GM12801 (cell line): ENCODE measurements around the gene ADAMTS16.

Experiments used
- TF ChIP-seq, protein P1 (sequence below): IDR thresholded peaks from one replicate; pipeline ENCODE4 v1.5.1; 2011; ENCODE audit warnings: control low read depth; ENCODE audit not compliant: insufficient read length; ENCODE audit errors: extremely low read depth

ADAMTS16 gene

DNA sequence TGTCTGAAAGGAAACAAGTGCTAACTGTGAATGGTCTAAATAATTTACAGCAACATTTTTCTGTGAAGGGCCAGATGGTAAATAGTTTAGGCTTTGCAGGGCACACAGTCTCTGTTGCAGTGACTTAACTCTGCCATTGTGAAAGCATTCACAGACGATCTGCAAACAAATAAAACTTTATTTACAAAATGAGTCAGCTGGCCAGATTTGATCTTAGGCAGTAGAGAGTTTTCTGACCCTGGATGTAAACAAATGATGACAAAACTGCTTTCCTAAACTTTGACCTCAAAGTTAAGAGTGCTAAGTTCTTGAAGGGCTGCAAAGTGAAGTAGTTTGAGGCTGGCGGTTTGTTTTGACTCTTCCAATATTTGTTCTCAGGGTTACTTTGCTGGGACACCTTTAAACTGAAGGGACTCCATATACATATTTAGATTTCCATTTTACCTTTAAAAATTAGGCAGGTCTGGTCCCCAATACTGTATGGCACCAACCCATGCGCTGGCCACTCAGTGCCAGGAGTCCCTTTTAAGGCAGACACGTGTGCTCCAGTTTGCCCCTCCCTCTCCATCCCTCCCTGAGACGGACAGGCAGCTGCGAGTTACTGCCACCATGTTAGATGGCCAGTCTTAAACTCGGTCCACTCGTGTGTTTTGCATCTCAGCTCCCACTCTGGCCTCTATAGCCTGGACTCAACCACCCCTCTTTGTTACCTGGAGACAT lies 4.0 kb upstream of the ADAMTS16 start:
- TF ChIP-seq, protein P1, sequence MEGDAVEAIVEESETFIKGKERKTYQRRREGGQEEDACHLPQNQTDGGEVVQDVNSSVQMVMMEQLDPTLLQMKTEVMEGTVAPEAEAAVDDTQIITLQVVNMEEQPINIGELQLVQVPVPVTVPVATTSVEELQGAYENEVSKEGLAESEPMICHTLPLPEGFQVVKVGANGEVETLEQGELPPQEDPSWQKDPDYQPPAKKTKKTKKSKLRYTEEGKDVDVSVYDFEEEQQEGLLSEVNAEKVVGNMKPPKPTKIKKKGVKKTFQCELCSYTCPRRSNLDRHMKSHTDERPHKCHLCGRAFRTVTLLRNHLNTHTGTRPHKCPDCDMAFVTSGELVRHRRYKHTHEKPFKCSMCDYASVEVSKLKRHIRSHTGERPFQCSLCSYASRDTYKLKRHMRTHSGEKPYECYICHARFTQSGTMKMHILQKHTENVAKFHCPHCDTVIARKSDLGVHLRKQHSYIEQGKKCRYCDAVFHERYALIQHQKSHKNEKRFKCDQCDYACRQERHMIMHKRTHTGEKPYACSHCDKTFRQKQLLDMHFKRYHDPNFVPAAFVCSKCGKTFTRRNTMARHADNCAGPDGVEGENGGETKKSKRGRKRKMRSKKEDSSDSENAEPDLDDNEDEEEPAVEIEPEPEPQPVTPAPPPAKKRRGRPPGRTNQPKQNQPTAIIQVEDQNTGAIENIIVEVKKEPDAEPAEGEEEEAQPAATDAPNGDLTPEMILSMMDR: no peak

DNA sequence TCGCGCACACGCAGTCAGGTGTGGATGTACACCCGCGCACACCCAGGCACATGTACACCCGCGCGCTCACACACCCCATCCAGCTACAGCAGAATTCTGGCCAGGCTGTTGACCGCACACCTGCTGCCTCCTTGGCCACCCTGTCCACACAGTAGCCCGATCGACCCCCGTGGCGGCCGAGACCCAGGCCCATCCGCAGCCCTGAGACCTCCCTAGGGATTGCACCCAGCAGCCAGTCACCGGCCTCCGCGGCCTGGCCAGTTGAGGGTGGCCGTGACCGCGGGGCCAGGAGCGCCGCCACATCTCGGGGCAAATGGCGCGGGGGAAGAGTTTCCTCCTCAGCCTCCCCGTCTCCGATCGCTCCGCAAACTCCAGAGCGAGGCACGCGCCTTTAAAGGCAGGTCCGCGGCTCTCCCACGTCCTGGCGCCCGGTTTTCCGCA lies 774 bp upstream of the ADAMTS16 start:
- TF ChIP-seq, protein P1: no peak

GRCh38 chr5:5140479-5141338 lies 579 bp downstream of the ADAMTS16 start:
- TF ChIP-seq, protein P1: no peak

DNA sequence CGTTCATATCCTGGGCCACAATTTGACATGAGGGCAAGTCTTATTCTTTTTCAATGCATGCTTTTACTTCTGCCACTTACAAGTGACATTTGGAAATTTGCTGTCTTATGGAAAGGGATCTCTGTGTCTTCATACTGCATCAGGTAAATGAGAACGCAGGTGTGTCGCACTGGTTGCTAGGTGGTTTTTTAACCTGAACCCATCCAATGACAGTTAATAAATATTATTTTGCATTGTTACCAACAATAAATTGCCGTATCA lies 1.1 kb downstream of the ADAMTS16 start:
- TF ChIP-seq, protein P1: no peak

DNA sequence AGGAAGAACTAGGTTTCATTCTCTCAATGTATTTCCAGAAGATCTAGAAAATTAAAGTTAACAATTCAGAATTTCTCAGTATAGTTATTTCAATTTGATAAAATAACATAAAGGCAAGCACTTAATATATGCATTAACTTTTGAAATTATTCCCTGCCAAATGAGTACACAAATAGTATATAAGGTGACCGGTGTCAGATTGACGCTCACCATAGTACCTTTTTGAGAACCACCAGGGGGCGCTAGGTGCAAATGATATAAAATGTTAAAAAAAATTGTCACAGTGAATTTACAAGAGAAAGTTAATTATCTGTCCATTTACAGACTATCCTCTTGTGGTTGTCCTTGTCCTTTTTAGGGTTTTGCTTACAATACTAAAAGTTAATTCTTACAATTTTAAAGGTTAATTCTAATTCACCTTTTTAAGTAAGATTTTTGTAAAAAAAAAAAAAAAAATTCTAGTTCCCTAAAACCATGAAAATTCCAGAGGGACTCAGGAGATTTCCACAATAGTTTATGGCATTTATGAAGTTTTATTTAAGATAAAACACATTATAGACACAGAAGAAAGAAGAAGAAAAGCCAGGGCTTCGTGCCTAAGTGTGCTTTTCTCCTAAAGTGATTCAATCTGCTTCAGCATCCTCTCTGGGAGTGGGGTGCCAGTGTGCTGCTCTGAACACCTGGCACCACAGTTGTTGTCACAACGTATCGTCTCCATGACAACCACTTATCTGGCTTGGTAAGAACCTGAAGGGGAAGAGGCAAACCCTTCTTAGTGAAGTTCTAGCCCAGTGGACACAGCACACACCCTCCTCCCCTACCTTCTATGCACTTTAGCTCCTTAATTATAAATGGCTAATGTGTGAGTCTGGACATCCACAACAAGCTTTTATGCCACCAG lies 1.7 kb downstream of the ADAMTS16 start:
- TF ChIP-seq, protein P1: no peak

GRCh38 chr5:5144441-5144840 lies 4.3 kb downstream of the ADAMTS16 start:
- TF ChIP-seq, protein P1: no peak
